Stimulated activated CD8-positive, alpha-beta memory T cell treated with anti-CD3 and anti-CD28 coated beads, Interleukin-4, amount 100 ng/mL, for 4 hours (primary cell): ENCODE measurements around the gene PIK3R6.

Source experiments
- DNase-seq, 2 donors: peaks; one replicate each; pipeline ENCODE4 v3.0.0-alpha.2; 2020; ENCODE audit warnings: low read depth in 2 of 2, low spot score in 1 of 2

The PIK3R6 gene

DNA sequence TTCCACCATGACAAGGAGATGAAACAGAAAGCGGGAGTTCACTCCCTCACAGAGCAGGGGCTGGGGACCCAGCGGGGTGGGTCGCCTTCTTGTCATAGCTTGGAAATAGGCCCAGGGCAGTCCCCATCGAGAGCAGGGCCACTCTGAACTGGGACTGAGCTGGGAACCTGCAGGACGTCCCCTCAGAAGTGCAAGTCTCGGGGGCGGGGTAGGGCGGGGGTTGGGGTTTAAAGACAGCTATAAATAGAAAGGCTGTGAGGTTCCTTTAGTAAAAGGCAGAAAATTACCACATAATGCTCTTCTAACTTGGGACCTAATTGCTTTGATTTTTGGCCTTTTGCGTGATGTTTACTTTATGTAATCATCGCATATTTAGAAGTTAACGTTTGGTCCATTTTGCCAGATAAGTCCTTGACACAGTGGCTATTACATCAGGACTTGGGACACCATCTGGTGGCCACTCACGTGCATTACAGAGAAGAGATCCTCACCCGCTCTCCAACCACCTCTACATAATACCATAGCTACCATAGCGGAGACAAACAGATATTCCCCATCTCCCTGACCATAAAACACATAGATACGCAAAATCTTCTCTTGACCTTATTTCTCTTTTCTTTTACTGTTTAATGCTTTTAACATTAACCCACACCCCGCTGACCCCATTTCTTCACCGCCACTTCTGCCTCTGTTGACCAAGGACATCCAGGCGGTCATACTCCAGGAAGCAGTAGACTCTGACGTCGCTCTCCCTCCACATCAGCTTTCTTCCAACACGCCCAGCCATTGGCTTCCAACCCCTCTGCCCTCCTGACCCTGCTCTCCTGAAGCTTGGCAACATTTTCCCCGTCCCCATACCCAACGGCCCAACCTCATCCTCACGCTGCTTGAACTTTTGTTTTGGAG, 27.5 kb upstream of the PIK3R6 start:
- no peak for DNase-seq

DNA sequence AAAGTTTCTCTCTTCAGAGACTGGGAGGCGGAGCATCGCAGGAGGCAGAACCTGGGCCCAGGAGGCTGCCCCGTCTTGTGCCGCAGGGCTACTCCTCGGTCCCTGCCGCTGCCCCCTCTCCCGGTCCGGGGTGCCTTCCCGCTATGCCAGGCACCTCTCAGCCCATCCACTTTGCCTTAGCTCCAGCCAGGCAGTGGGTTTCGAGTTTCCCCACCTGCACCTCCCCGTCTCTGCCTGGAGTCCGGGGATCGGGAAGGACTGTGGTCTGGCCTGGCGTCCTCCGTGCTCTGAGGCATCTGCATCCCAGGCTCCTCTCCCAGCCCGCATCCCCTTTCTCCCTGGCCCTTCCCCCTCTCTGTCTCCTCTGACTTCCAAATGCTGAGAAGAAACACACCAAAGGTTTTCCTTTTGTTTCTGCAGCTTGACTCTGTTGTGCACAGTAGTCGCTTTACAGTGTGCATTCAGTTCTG, 26.8 kb upstream of the PIK3R6 start:
- DNase-seq: no peak

DNA sequence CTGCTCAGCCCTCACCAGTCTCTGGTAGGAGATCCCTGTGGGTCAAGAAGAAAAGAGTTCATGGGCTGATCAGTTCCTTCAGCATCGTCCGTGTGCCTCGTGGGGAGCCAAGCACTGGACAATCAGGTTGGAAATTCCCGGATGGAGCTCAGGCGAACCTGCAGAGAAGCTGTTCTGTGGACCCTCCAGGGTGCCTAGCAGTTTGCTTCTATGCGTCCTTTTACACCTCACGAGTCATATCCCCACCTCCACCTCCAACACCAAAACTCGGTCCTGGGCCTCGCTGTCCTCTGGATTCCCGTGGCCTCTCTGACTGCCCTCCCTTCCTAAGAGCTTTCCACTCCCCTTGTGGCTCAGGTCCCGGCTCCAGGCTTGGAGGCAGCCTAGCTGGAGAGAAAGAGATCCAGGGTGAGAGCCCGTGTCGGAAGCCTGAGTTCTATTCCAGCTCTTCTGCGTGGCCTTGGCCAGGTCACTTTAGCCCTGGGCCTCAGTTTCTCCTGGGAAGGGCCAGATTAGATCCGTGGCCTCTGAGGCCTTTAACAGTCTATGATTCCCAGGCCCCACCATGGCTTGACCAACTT, 26.2 kb upstream of the PIK3R6 start:
- no peak for DNase-seq

DNA sequence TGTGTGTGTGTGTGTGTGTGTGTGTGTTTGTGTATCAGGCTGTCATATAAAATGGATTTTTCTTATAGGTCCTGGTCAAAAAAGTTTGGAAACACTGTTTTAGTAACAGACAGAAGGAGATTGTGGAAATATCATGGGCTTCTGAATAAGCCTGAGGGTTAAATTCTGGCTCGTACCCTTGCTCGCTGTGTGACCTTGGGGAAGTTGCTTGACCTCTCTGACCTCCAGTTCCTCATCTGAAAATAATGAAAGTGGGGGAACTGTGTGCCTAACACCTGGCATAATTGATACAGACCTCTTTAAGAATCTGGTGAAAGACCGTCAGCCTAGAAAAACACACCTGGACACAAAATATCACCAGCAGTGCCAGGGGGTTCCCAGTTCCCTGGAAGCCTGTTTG, 25.6 kb upstream of the PIK3R6 start:
- no peak for DNase-seq

DNA sequence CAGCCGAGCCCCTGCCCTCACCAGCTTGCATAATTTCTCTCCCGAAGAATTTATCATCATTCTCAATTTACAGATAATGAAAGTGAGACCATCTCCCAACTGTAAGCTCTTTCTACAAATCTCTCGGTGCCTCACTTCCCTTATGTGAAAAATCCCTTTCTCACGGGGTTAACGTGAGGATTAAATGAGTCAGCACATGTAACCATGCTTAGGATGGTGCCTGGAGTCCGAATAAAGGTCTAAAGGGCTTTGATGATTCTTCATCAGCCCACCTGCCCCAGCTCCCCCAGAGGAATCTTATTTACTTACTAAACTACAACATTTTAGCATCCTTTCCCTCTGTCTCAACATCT, 24.8 kb upstream of the PIK3R6 start:
- no peak for DNase-seq

DNA sequence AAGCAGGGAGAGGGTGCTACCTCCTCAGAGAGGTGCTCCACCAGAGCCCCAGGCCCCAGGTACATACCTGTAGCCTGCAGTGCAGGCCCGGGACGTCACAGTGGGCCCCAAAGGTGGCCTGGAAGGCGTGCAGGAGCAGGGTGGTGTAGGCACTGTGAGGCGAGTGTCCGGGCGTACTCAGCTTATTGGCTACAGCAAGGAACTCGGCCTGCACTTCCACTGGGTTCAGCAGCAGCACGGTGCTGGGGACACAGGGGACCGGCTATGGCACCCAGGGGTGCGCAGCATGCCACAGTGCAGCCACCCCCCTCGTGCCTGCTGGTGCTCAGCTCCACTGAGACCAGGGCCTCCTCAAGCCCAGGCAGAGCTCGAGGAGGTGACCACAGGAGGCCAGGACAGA, 23.2 kb upstream of the PIK3R6 start:
- no peak for DNase-seq

DNA sequence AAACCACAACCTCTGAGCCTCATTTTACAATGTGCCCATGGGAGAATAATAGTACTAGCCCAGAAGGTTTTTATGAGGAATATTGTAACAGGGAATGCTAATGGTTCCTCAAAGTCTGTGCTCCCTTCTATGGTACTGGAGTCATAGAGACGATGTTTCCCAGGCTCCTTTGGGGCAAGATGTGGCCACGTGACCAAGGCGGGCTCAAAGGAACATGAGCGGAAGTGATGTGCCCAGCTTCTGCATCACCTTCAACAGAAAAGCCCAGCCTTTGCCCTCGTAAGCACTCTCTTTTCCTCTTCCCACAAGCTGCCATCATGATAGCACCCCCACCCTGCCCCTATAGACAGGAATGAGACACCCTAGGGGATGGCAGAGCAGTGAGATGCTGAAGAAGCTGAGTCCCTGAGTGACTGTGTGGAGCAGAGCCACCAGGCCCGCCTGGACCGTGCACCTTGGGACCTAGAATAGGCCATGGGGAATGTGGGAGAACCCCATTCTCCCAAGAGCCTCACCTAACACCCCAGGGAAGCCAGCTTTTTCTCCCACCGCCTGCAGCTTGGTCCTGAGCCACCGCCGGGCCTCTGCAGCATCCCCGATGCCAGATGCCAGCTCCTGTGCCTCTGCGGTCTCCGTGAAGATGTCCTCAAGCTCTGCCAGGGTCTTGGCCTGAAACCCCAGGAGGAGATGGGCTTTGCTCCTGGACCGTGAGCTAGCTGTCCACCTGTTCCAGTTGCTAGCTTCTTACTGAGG, 22.2 kb upstream of the PIK3R6 start:
- no peak for DNase-seq

DNA sequence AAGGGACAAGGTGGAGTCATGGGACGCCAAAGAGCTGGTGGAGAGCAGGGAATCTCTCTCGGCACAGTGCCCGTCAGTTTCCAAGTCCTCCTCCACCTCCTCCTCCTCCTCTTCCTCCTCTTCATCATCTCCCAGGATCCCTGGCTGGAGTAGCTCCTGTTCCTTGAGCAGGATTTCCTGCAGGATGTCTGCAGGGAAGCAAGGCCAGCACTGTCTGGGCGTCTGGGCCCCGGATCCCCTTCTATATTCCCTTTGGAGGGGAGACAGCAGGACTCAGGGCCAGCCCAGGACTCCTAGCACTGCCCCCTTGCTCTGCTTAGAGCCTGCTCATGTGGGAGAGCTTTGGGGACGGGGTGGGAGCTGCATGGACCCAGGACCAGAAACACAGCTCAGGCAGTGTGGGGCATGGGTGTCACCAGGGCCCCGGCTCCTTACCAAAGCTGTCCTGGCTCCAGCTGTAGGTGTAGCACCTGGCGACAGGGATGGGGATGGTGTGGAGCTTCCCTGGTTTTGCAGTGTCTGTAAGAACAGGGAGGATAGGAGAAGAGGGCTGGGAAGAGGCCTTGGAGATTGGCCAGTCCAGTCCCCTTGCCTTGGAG, 21.3 kb upstream of the PIK3R6 start:
- no peak for DNase-seq

DNA sequence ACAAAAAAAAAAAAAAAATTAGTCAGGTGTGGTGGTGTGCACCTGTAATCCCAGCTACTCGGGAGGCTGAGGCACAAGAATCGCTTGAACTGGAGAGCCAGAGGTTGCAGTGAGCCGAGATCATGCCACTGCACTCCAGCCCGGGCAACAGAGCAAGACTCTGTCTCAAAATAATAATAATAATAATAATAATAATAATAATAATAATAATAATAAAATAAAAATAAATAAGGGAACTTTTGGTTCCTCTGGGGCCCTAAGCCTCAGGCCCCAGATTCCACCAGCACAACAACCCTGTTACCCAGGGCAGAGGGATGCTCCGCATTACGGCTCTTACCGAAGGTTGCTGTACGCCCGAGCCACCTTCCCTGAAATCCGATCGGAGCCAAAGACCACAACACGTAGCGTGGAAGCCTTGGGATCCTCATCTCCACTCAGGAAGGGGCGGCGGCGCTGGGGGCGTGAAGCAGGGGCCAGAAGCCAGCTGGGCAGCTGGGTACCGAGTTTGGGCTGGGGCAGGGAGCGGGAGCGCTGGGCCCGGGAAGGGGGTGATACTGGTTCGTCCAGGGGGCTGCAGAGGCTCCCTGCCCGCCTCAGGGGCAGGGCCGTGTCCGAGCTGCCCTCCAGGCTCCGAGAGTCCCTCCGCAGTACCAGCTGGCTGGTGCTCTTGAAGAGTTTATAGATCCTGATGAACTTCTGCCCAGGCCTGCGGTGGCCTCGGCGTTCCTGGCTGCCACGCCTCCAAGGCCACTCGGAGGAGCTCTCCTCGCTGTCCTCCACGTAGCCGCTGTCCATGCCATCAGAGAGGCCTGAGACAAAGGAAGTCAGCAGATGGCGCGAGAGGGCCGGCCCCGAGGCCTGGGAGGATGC, 20.6 kb upstream of the PIK3R6 start:
- DNase-seq: no peak

DNA sequence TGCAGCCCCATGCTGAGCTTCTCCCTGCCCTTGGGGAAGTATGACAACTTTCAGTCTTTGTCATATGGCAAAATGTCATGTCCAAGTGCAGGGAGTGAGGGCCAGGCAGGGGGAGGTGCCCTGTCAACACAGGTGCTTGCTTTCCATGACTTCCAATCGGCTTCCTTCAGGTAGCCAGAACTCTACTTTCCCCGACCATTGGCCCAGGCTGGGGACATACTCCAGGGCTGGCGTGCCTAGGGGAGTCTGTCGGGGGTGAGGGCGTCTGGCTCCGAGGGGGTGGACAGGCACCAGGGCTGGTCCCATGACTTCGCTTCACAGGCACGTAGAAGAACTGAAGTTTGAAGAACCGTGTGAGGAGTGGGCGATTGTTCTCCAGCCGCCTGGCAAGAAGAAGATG, 19.8 kb upstream of the PIK3R6 start:
- DNase-seq: no peak

DNA sequence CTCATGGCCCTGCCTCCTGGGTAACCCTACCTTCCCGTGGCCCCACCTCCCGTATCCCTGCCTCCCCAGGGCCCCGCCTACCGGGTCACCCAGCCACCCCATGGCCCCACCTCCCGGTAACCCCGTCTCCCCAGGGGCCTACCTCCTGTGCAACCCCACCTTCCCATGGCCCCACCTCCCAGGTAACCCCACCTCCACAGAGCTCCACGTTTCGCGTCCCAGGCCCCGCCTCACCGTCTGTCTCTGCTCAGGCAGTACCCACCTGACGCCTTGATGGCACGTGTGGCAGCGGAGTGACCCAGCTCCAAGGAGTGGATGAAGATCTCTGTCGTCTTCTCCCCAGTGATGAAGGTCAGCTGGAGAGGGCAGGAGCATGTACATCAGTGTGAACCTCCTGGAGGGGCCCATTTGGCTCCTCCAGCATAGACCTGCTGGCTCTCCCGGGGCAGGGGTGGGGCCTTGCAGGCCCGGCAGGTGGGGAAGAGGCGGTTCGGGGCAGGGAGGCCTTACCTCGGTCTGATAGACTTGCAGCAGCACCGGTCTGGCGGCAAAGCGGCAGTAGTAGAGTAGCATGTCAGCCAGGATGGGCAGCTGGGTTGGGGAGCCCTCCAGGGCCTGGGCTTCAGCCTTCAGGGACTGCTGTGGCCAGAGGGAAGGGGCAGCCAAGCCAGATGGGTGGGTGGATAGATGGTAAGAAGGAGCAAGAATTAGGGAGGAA, 18.7 kb upstream of the PIK3R6 start:
- DNase-seq: no peak

DNA sequence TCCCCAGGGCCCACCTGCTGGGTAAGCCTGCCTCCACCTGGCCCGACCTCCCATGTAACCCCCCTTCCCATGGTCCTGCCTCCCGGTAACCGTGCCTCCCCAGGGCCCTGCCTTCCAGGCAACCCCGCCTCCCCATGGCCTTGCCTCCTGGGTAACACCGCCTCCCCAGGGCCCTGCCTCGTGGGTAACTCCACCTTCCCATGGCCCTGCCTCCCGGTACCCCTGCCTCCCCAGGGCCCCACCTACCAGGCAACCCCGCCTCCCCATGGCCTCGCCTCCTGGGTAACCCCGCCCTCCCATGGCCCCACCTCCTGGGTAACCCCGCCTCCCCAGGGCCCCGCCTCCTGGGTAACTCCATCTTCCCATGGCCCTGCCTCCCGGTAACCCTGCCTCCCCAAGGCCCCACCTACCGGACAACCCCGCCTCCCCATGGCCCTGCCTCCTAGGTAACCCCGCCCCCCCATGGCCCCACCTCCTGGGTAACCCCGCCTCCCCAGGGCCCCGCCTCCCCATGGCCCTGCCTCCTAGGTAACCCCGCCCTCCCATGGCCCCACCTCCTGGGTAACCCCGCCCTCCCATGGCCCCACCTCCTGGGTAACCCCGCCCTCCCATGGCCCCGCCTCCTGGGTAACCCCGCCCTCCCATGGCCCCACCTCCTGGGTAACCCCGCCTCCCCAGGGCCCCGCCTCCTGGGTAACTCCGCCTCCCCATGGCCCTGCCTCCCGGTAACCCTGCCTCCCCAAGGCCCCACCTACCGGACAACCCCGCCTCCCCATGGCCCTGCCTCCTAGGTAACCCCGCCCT, 17.9 kb upstream of the PIK3R6 start:
- DNase-seq: peak in 1 of 2 donors; percentile 38

DNA sequence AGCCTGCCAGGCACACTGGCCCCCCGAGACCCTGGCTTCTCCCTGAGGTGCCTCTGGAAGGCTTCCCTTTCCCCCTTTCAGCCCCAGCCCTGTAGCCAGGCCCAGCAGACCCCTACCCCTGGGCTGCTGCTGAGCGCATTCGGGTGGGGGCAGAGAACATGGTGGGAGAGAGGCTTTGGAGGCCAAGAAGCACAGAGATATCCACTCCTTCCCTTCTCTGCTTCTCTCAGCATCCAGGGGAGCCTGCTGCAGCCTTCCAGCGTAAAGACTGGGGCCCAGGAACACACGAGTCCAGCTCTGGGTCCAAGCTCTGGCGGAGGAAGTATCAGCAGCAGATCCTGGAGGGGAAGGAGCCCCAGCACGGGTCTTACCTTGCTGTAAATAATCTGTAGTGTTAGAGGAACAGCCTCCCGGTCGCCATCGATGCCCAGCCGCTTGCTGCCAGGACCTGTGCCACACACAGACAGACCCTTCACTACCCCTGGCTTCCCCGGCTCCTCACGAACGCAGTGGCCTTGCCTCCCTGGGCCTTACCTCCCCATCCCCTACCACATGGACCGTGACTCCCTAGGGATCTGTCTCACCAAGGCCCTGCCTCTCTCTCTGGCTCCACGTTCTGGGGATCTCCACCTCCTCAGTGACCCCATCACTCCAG, 17.0 kb upstream of the PIK3R6 start:
- DNase-seq: no peak

DNA sequence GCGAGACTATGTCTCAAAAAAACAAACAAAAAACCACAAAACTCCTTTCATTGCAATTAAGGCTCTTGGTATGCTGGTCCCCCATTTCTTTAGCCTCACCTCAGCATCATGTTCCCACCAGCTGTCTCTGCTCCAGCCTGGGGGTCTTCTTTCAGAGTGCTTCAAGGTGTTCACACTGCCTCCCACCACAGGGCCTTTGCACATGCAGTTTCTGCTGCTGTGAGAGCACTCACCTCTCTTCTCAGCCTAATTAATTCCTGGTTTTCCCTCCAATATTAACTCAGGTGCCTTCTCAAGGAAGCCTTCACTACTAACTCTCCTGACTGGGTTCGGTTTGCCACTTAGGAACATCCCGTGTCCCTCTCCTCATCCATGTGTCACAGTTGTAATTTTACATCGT, 15.9 kb upstream of the PIK3R6 start:
- DNase-seq: no peak

DNA sequence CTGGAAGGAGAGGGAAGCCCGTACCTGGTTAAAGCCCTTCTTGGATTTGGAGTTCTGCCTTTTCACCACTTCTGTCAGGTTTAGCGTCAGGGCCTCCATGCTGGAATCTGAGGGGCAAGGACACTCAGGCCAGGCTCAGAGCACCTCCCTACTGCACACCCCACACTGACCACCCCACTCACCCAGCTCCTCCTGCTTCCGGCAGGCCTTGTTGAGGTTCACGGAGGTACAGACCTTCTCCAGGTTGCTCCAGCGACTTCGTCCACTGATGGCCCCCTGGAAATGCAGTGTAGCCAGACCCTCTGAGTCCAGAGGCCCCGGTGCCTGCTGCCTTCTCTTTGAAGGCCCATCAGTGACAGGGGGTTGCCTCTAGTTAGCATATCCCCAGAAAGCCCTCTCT, 14.1 kb upstream of the PIK3R6 start:
- no peak for DNase-seq

DNA sequence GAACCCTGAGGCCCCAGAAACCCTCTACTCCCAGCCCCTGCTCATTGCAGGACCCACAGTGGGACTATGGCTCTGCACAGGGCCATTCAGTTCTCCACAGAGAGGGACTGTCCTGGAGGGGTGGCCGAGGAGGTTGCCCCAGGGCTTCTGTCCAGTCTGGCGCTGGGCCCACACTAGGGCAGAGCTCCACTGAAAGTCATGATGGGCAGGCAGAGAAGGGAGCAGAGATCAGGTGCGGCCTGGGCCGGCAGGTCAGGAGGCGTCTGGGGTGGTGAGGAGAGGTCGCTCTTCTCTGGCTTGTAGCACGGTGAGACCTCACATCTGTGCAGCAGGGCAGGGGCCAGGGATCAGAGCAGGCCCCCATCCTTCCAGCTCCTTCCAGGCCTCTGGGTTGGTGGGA, 13.0 kb upstream of the PIK3R6 start:
- no peak for DNase-seq

DNA sequence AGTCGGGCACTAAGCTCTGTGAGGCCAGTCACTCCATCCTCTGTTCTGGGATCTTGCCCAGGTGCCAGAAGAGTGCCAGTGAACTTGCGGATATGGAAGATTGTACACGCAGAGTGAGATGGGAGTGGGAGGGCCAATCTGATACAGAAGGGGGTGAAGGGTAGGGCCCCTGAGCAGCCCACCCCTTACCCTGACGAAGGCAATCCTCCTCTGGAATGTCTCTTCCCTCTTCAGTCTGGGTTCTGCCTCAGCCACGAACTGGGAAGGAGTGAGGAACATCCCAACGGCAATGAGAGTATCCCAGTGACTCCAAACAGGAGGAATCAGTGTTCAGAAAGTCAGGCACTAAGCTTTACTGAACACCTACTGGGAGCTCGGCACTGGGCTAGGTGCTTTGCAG, 11.9 kb upstream of the PIK3R6 start:
- DNase-seq: no peak

DNA sequence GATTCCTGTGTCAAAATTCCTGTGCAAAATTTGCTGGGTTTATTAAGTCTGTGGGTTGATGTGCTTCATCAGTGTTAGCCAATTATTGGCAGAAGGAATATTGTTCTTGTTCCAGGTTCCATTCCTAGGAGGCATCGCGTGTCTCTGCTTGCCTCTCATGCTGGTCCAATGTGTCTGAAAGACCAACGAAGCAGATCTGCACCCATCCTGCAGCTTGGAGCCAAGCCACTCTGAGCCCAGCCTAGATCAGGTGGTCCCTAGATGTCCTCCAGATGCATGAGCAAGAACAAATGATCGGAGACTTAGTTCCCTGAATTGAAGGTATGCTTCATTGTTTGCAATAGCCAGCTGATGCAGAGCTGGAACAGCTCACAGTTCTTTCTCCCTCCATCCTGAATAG, 10.5 kb upstream of the PIK3R6 start:
- no peak for DNase-seq

DNA sequence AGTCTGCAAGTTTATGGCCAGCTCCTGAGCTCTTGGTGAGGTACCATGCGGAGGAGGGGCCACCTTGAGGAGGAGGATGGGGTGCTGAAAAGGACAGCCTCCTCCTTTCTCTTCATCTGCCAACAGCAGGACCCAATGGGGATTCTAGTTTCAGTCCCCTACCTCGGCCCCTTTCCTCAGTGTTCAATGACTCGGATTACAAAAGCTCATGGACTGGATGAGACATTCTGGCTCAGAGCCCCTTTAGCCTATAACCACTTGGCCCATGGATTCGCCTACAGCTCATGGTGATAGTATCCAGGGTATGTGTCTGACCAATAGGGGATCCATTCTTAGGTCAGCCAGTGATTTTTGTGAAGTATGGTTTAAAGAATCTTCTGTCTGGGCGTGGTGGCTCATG, 8.5 kb upstream of the PIK3R6 start:
- no peak for DNase-seq
